ENCODE data around the gene TSFM.
A peak's percentile ranks its signal among the peaks of the same experiment; 100 is the strongest.

The TSFM gene

GRCh38 chr12:57838594-57839302 is 56.2 kb downstream of the TSFM start:
- H3K9me3 Mint-ChIP-seq = no peaks in the 10 kb centered on the region
- peak in 1 of 2 donors; percentile 50 for DNase-seq
- H3K4me1 Mint-ChIP-seq = peaks cover 100% of the 10 kb centered on the region
- H3K27ac Mint-ChIP-seq = peak overlapping the region; percentile 63 to 73
- peak overlapping the region; percentile 58 to 66 for H3K4me3 Mint-ChIP-seq
- H3K27me3 Mint-ChIP-seq = no peaks in the 10 kb centered on the region
- ATAC-seq = peak; percentile 74

GRCh38 chr12:57839996-57840395 is 57.4 kb downstream of the TSFM start:
- DNase-seq (no peak), ATAC-seq (no peak)
- H3K4me3 Mint-ChIP-seq = peak overlapping the region; percentile 58 to 66
- H3K9me3 Mint-ChIP-seq = no peaks in the 10 kb centered on the region
- no peaks in the 10 kb centered on the region for H3K27me3 Mint-ChIP-seq
- H3K27ac Mint-ChIP-seq = peak overlapping the region; percentile 69 to 73
- peaks cover 97% of the 10 kb centered on the region for H3K4me1 Mint-ChIP-seq

- no peak for DNase-seq
- Mint-ChIP-seq H3K4me3 (peak overlapping the region; percentile 50 to 55), H3K9me3 (no peaks in the 10 kb centered on the region), H3K4me1 (peaks cover 90% of the 10 kb centered on the region), H3K27me3 (no peaks in the 10 kb centered on the region), H3K27ac (peak overlapping the region in 1 of 2 donors; percentile 38)
- ATAC-seq = no peak
Observed at GRCh38 chr12:57840726-57841125, 58.1 kb downstream of the TSFM start.

GRCh38 chr12:57841445-57841844 is 58.9 kb downstream of the TSFM start:
- H3K4me1 Mint-ChIP-seq = peaks cover 83% of the 10 kb centered on the region
- peak overlapping the region; percentile 50 to 55 for H3K4me3 Mint-ChIP-seq
- no peaks in the 10 kb centered on the region for H3K9me3 Mint-ChIP-seq
- no peak for DNase-seq
- no peak overlapping the region for H3K27ac Mint-ChIP-seq
- H3K27me3 Mint-ChIP-seq = no peaks in the 10 kb centered on the region
- no peak for ATAC-seq

GRCh38 chr12:57842342-57843294 is 60.0 kb downstream of the TSFM start:
- Mint-ChIP-seq H3K27ac (peak overlapping the region; percentile 37 to 90), H3K4me1 (peaks cover 78% of the 10 kb centered on the region), H3K27me3 (no peaks in the 10 kb centered on the region), H3K9me3 (no peaks in the 10 kb centered on the region), H3K4me3 (peak overlapping the region; percentile 83 to 97)
- peak in 1 of 2 donors; percentile 26 for DNase-seq
- no peak for ATAC-seq

GRCh38 chr12:57844709-57845477 is 62.3 kb downstream of the TSFM start:
- Mint-ChIP-seq H3K27me3 (no peaks in the 10 kb centered on the region), H3K4me3 (peak overlapping the region; percentile 83 to 97), H3K4me1 (peaks cover 77% of the 10 kb centered on the region), H3K9me3 (no peaks in the 10 kb centered on the region), H3K27ac (peak overlapping the region; percentile 93 to 95)
- DNase-seq (peak; percentile 33 to 52), ATAC-seq (peak; percentile 35)

GRCh38 chr12:57845478-57846284 is 63.1 kb downstream of the TSFM start:
- peaks cover 1% of the 10 kb centered on the region for H3K27me3 Mint-ChIP-seq
- H3K27ac Mint-ChIP-seq = peak overlapping the region; percentile 93 to 95
- ATAC-seq (peak; percentile 62), DNase-seq (peak; percentile 60 to 74)
- H3K4me1 Mint-ChIP-seq = peaks cover 76% of the 10 kb centered on the region
- H3K9me3 Mint-ChIP-seq = no peaks in the 10 kb centered on the region
- peak overlapping the region; percentile 83 to 97 for H3K4me3 Mint-ChIP-seq

GRCh38 chr12:57846285-57846576 is 63.6 kb downstream of the TSFM start:
- peaks cover 76% of the 10 kb centered on the region for H3K4me1 Mint-ChIP-seq
- H3K4me3 Mint-ChIP-seq = peak overlapping the region; percentile 83 to 97
- DNase-seq (peak in 1 of 2 donors; percentile 57), ATAC-seq (peak; percentile 33)
- peaks cover 7% of the 10 kb centered on the region for H3K27me3 Mint-ChIP-seq
- H3K9me3 Mint-ChIP-seq = no peaks in the 10 kb centered on the region
- peak overlapping the region; percentile 75 to 95 for H3K27ac Mint-ChIP-seq

- Mint-ChIP-seq H3K4me1 (peaks cover 76% of the 10 kb centered on the region), H3K27ac (peak within 1 kb of the TSS; percentile 75 to 95)
Observed at GRCh38 chr12:57846577-57847319, 64.2 kb downstream of the TSFM start, which contains the start of gene CTDSP2. Gene CTDSP2, minus strand, starts transcription at chr12:57846729. Its CDS starts 294 bp downstream, at chr12:57846435.

More at GRCh38 chr12:57846577-57847319, 64.2 kb downstream of the TSFM start, which contains the start of gene CTDSP2:
- ATAC-seq = peak; percentile 45
- DNase-seq = peak; percentile 78 to 84
- H3K27me3 Mint-ChIP-seq = peaks cover 12% of the 10 kb centered on the region
- H3K9me3 Mint-ChIP-seq = no peaks in the 10 kb centered on the region
- peak within 1 kb of the TSS; percentile 83 to 97 for H3K4me3 Mint-ChIP-seq
